SKM-1 (cell line): ENCODE measurements around the gene ZNF23.

Experiments
- DNase-seq: peaks from one replicate; lab custom pipeline; 2025; ENCODE audit not compliant: unreplicated experiment; lab: John Stamatoyannopoulos, UW

The ZNF23 gene

DNA sequence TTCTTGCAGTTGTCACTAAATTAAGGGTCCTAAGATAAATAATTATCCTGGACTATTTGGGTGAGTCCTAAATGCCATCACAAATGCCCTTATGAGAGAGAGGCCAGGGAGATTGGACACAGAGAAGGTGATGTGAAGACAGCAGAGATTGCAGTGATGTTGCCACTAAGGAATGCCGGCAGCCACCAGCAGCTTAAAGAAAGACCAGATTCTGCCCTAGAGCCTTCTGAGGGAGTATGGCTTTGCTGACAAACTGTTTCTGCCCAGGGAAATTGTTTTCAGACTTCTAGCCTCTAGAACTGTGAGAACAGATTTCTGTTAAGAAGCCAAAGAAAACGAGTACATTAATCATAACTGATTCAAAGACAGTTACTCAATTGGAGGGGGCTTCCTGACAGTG, 10.0 kb upstream of the ZNF23 start:
- DNase-seq = no peak

DNA sequence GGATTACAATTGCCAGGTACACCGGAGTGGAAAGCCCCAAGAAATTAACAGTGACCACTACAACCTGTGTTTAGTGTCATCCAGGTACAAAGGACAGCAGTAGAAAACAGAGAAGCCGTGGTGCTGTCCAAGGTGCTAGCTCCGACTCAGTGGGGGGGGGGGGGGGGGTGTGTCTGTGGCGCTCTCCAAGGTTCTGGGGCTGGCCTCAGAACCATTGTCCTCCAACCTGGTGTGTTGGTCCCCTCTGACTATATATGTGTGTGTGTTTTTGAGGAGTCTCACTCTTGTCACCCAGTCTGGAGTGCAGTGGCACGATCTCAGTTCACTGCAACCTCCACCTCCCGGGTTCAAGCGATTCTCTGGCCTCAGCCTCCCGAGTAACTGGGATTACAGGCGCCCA, 5.8 kb upstream of the ZNF23 start:
- no peak for DNase-seq

DNA sequence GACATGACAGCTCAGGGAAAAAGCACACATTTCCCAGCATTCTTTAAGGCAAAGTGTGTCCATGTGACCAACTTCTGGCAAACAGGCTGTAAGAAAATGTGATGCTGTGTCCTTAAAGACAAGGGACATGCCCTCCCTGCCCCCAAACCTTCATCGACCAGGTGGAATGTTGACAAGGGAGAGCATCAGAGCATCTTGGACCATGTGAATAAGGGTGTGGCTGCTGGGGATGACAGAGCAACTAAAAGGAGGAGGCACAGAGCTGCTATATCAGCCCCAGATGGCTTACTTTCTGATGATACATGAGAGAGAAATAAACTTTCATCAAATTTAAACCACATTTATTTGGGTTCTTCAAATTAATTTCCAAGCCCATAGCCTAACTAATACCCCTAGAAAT, 2.2 kb upstream of the ZNF23 start:
- no peak for DNase-seq

DNA sequence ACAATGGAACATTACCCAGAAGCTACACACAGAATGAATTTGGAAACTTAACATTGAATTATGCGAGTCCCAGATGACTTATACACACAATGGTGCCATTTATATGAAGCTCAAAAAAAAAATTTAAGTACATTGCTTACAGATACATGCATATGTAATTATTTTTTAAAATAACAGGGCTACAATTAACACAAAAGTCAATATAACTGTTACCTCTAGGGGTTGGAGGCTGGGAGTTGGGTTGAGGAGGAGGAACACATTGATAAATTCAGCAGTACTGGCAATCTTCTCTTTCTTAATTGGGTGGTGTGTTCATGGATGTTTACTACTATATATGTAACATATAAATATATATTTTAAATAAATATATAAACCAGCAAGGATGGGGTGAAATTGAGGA, 1.1 kb downstream of the ZNF23 start:
- no peak for DNase-seq

DNA sequence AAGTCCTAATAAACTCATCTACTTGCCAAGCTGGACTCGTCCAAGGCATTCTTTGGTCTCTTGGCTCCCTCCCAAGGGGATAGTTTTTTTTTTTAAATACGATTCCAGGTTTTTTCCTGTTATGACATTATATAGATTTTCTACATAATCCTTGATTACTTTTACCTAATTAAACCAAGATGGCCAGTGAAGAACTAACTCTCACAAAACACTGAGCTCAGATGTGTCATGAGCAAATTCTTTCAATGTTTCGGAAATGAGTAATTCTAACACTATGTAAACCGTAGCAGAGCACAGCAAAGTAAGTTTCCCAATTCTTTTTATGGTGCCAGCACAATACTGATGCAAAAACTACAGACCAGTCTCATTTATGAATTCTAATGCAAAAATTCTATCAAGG, 1.8 kb downstream of the ZNF23 start:
- DNase-seq = no peak

DNA sequence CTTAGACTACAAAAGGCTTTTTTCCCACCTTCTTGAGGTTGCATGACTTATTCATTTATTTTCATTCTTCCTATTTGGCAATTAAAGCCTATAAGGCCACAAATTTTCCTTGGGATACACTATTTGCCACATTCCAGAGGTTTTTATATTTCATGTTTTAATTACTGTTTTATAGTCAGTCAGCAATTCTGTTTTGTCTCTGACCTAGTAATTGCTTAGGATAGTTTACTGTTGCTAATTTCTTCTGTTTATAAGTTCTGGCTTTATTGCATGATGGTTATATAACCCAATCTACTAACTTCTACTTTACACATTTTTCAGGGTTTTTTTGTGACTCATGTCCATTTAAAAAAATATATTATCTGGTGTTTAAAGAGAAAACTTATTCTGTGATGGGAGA, 2.5 kb downstream of the ZNF23 start:
- no peak for DNase-seq

DNA sequence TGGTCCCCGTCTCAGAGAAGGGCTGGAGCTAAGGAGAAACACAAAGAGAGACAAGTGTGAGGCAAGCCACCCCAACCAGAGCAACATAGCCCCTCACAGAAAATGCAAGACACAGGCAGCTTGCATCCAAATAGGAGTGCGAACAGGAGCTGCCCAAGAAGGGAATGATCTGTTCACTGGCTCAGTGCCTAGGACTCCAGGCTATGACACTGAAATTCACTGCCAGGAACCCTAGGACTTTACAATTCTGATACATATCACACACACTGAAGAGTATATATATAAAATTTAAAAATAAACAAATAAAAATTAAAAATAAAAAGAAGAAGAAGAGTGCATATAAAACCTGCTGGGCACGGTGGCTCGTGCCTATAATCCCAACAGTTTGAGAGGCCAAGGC, 5.2 kb downstream of the ZNF23 start:
- DNase-seq = no peak

DNA sequence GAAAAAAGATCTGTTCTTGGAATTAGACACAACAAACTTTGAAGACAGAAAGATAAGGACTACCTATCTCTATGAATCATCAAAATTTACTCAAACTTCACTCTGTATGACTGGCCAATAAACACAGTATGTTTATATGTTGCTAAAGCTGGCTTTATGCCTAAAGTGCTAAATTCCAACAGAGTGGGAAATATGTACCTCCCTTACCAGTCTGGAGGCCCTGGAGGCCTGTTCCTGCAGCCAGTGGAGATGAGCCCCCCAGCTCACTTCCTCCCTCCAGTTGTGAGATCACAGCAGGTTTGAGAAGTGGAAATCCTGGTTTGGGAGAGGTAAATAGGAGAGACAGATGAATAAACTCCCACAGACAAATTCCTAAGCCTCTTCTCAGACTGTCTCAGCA, 9.0 kb downstream of the ZNF23 start:
- no peak for DNase-seq

DNA sequence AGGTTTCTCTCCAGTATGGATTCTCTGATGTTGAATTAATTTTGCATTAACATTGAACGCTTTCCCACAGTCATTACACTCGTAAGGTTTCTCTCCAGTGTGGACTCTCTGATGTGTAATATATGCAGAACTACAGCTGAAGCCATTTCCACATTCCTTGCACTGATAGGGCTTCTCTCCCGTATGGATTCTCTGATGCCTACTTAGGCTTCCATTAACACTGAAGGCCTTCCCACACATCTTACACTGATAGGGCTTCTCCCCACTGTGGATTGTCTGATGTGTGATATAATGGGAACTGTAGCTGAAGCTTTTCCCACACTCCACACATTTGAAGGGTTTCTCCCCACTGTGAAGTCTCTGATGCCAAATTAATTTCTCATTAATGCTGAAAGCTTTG, 13.0 kb downstream of the ZNF23 start:
- no peak for DNase-seq

DNA sequence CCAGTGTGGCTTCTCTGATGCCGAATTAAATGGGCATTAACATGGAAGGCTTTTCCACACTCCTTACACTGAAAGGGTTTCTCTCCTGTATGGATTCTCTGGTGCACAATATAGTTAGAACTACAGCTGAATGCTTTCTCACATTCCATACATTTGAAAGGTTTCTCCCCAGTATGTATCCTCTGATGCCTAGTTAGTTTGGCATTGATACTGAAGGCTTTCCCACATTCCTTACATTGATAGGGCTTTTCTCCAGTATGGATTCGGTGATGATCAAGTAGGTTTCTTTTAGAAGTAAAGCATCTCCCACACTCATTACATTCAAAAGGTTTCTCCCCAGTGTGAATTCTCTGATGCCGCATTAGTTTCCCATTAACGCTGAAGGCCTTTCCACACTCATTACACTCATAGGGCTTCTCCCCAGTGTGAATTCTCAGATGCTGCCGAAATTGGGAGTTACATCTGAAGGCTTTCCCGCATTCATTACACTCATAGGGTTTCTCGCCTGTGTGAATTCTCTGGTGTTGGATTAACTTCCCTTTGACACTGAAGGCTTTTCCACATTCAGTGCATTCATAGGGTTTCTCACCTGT, 13.7 kb downstream of the ZNF23 start:
- DNase-seq = no peak

DNA sequence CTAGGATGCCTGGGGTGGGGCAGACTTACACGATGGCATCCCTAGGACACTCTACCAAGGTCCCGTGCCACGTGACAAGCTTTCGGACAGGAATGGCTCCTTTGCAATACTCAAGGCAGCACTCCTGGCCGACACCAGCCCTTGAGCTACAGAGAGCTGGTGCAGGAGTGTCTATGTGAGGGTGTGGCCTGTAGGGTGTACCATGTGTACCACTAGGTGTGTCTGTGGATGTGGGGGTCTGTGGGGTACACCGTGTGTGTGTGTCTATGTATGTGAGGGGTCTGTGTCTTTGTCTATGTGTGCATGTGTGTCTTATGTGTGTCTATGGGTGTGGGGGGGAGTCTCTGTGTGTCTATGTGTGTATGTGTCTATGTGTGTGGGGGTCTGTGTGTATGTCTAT, 18.3 kb downstream of the ZNF23 start:
- no peak for DNase-seq

DNA sequence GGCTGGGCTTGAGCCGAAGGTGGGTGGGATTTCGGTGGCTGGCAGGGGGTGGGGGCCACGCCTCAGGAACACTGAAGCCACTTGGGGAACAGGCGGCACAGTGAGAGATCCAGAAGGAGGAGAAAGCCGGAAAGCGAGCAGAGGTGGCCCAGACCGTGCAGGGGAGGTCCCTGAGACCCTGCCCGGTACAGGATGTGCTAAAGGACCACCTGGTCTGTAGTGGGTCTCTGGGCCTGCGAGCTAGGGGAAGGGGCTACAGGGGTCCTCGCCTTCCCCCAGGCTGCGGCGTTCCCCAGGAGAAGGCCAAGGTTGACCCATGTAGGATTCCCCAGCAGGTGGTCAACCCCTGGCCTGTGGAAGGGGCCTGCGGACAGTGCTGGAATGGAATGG, 20.0 kb downstream of the ZNF23 start, which contains the start of gene TLE7:
Gene TLE7 (minus strand): TSS at position 4 of the 390 bp plus-strand sequence. CDS start 8,730 bp downstream, outside the sequence.
- DNase-seq = no peak

DNA sequence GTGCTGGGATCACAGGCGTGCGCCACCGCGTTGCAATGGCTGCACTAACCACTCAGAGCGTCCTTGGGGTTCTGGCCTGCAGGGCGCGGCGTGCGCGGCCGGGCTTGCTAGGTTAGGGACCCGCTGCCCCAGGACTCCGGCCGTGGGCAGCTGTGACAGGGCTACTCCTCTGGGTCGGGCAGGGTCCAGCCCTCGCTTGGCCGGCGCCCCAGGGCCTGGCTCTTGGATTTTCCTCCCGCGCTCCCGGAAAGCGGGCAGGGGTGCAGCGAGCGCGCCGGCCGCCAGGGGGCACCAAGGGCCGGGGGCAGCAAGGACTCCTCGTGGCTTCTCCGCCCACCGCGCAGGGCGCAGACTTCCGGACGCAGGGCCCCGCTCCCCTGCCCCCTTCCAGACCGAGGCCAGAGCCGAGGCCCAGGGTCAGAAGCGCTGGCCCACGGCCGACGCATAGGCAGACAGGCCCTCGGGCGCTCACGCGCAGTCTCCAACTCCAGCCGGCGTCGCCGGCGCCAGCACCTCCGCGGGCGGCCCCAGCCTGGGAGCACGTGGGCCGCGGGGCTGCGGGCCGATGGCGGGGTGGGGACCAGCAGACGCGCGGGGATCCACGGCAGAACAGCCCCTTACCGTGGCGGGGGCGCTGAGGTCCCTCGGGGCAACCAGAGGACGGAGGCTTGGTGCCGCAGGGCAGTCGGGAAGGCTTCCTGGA, 20.5 kb downstream of the ZNF23 start:
- DNase-seq = no peak

DNA sequence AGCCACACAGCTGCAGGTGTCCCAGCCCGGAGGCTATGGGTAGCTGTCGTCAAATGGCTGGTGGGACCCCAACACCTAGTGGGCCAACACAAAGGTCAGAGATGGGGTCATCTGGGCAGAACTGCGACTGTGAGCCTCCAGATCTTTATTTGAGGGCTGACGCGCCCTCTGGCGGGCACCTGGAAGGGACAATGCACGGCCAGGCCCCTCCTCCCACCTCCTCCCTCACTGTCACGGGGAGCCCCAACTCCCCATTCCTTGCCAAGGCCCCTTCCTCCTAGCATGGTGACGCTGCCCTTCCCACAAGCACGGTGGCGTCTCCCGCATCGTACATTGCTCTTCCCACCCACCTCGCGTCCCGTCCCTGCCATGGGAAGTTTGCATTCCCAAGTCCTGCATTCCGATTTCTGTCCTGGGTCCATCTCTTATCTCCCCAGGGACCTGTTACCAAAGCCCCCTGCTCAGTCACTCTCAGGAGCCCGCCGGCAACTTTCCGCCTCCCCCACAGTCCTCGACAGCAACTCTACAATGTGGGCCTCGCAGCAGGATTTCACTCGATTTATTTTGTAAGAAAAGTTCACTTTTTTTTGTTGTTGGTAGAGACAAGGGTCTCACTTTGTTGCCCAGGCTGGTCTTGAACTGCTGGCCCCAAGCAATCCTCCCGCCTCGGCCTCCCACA, 21.2 kb downstream of the ZNF23 start:
- DNase-seq = no peak

DNA sequence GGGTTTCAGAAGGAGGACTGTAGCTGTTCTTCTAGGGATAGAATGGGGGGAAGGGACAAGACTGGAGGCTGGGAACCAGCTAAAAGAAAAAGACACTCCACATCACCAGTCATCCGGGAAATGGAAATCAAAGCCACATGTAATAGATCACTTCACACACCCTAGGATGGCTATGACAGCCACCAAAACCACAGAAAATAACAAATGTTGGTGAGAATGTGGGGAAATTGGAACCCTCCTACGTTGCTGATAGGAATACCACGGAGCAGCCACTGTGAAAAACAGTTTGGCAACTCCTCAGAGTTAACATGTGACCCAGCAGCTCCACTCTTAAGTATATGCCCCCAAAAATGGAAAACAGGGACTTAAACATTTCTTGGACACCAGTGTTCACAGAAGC, 22.5 kb downstream of the ZNF23 start:
- DNase-seq = no peak

DNA sequence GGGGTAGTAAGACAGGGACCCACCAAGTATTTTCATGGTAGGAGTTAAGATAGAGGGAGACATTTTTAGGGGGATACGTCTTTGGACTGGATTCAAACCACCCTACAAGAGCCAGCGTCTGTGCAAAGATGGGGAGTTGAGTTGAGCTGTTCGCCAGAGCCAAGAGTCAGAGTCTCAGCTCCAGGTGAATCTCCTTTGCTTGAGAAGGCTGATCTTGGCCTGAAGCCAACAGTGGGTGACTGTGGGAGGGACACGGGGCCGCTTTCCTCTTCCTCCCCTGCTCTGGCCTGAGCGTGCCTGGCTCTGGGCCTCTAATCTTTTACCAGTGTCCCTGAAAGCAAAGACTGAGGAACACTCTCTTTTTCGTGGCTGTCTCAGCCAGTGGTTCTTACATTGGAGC, 25.6 kb downstream of the ZNF23 start:
- no peak for DNase-seq

DNA sequence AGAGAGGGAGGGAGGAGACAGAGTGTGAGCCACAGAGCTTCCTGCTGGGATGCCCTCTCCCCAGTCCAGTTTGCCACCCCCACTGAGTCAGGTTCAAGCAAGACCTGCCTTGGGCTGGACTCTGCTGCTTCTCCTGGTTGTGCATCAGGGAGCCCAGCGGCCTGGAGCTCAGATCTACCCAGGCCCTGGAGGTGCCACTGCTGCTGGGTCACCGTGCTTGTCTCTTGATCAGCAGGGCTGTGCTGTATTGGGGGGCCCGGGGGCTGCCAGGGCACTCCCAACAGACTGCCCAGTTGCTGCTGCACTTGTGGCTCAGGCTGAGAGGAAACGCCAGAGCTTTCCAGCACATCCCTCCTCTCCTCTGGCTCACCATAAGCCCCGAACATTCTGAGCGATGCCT, 29.1 kb downstream of the ZNF23 start:
- DNase-seq = no peak

DNA sequence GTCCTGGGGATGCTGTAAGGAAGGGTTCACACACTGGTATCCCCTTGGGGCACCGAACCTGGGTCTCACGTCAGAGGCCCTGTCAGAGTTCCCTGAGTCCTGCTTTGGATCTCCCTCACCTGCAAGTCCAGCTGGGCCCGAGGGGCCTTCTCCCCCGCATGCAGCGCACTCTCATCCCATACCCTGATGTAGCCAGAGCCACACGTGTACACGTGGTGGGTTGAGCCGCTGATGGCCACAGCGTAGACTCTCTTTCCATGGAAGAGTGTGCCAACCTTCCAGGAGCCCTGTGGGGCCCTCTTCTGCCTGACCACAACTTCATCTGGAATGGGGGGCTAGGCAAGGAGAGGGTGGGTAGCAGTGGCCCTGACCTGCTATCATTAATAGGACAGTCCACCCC, 30.1 kb downstream of the ZNF23 start:
- DNase-seq = no peak

DNA sequence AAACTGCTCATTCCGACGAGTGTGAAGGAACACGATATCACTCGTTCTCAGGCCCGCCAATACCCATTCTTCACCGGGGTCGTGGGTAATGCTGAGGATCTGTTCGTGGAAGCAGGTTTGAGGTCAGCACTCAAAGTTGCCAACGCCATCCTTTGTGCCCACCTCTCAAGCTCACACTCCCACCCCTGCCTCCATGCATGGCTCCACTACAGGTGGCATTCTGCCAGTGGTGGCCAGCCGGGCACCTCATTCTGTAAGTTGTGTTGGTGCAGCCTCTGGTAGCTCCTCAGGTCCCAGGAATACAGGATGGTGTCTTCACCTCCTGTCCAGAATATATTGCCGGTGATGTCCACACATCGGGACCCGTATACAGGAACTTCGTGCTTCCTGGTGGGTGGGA, 30.9 kb downstream of the ZNF23 start:
- DNase-seq = no peak

DNA sequence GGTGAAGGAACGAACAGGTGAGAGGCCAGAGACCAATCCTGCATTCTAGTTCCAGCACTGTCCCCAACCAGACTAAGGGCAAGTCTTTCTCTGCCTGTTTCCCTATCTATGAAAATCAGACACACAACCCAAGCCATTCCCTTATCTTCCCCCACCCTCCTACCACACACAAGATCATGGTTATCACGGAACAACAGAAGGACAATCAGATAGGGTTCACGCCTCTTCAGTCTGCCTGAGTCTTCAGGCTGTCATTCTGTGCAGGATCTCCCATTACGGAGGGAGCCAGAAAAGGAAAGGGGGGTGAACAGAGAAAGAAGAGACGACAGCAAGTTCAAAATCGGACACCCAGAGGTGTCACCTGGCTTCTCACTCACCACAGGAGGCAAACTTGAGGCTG, 31.3 kb downstream of the ZNF23 start:
- no peak for DNase-seq

DNA sequence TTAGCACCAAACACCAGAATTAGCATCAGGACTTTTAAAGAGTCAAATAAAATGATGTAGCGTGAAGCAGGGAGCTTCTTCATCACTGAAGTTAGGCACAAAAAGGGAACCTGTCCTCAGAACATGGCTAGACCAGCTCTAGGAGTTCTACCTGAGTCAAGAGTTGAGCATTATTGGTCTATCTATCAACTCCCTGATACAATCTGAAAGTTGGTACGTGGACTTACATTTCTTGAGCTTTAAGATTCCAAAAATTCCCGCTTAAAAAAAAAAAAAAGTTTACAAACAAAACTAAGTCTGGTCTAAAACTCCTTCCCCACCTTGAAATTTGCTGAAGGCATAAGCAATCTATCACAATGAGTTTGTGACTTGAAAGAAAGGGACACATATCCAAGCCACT, 32.5 kb downstream of the ZNF23 start:
- DNase-seq = no peak

DNA sequence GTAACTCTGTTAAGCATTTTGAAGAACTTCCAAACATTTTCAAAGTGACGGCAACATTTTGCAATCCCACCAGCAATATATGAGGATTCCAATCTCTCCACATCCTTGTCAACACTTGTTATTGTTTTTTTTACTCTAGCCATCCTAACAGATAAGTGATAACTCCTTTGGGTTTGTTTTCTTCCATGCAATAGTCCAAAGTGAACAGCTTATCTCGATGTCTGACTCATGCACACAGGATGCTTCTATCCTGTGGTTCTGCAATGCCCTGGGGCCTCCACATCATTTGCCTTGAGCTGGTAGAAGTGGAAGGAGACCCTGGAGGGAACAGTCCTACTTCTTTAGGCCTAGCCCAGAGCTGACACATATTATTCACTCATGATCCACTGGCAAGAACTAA, 33.2 kb downstream of the ZNF23 start:
- DNase-seq = no peak

DNA sequence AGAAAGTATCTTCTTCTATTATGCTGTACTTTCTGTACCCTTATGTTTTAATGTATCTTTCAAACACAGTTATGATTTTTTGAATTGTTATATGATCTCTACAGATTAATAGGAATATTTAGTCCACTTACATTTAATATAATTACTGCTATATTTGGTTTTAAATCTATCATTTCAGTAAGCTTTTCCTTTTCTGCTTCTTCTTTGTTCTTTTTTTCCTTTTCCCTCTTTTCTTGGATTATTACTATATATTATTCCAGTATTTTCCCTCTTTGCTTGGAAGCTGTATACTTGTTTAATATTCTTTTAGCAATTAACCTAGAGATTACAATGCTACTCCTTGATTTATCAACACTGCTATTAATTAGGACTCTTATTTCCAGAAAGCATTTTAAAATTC, 33.7 kb downstream of the ZNF23 start:
- DNase-seq = no peak
